CD4-positive, alpha-beta T cell treated with Interleukin-6 at 100 ng/mL for 8 hours (primary cell): ENCODE results near the gene FAM161B.
"Not testable (repeated sequence)": the region's sequence is repeated elsewhere in the genome, so short reads cannot be mapped to it uniquely, and the experiment has no call there.

Experiments
- DNase-seq: peaks from one replicate; pipeline ENCODE4 v3.0.0-alpha.2; 2020; ENCODE audit warnings: mixed read lengths, low spot score

Gene FAM161B

DNA sequence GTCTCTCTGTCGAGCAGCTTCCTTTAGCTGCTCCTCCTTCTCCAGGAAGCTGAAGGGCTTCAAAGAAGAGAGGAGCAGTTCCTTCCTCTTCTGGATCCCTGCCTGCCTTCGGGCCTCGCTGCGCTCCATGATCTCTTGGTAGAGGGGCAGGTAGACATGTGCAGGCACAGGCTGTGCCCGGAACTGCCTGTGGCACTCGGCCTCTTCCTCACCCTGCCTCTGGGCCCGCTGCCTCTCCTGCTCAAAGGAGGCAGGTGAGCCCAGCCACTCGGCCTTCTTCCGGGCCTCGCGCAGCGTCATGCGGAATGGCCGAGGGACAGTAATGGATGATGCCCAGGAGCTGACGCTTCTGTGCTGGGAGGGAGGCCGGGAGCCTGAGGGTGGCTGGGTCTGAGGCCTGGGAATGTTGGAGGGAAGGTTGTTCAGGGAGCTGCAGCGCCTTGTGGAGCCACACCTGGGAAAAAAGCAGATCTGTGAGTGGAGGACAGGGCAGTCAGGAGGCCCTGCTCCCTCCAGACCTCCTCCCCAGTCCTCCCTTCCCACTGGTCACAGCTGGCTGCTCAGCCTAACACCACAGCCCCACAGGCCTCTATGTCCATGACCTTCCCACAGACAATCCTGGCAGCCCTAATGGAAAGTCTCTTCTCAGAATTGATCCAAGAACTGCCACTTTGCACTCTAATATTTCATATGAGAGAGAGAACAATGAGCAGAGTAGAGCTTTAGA, 5.3 kb downstream of the FAM161B start:
- DNase-seq, result no peak

GRCh38 chr14:73943083-73943482, 6.8 kb downstream of the FAM161B start:
- no peak for DNase-seq

DNA sequence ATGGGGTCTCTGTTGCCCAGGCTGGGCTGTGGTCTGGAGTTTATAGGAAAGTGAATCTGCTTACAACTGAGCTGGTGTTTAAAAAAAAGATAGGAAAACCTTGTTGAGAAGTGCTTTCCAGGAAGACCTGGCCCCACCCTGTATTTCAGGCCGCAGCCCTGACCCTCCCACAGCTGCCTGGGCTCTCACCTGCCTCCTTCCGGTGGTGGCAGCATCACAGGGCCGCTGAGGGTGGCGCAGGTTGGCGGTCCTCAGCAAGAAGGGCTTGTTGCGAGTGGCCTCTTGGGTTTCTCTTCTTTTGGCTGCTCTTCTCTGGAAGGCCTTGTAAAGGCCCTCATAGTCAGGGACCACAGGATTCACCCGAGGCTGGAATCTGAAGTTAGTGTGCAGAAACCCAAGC, 7.7 kb downstream of the FAM161B start:
- DNase-seq, result no peak

- DNase-seq, result no peak
Measured at GRCh38 chr14:73937012-73937411, 12.9 kb downstream of the FAM161B start.

DNA sequence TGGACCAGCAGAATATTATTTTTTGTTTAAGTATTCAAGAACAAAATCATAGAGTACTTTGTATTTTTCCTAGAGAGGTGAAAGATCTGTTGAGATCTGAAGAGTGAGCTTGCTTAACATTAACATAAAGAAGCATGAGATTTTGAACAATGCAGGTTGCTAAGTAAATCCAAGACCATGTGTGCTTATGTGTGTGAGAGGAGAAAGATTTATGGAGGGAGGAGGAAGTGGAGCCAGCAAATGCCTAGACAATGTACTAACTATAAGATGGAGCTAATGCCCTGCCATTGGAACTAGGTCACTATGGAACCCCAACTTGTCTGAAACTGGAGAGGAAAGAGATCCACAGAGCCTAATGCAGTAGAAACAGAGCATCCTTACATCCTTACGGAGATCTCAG, 13.3 kb downstream of the FAM161B start:
- no peak for DNase-seq

DNA sequence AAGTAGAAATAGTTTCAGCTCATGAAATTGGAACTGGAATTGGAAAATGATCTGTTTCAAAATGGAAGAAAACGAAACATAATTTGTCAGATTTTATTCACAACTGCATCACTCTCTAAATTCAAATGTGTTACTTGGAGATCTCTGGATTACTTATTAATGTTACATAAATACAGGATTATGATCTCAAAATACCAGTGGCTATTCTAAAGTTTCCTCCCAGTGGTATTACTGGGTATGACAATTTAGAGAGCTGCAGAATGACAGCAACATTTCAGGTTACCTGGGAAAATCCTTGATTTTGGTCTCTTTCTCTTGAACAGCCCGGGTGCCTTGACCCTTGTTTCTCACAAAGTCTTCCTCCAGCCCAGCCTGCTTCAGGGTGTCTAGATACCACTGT, 14.2 kb downstream of the FAM161B start:
- DNase-seq, result no peak

DNA sequence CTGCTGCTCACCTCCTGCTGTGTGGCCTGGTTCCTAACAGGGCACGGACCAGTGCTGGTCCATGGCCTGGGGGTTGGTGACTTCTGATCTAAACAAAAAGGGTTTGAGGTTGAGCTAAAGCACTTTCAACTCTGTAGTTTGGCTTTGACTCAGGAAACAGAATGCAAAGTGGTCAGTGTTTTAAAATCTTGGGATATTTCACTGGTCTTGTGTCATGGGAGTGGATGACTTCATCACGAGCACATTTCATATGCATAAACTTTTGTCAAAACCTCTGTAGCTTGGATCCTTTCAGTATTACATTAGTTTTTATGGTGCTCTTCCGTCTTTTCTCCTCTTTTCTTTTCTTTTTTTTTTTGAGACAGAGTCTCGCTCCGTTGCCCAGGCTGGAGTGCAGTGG, 25.6 kb downstream of the FAM161B start:
- DNase-seq, result no peak

DNA sequence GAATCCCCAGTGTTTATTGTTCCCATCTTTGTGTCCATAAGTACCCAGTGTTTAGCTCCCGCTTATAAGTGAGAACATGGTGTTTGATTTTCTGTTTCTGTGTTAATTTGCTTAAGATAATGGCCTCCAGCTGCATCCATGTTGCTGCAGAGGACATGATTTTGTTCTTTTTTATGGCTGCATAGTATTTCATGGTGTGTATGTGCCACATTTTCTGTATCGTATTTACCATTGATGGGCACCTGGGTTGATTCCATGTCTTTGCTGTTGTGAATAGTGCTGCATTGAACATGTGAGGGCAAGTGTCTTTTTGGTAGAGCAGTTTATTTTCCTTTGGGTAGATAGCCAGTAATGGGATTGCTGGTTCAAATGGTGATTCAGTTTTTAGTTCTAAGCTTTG, 30.4 kb downstream of the FAM161B start:
- not testable (repeated sequence) for DNase-seq

GRCh38 chr14:73916324-73916723, 33.6 kb downstream of the FAM161B start:
- no peak for DNase-seq

DNA sequence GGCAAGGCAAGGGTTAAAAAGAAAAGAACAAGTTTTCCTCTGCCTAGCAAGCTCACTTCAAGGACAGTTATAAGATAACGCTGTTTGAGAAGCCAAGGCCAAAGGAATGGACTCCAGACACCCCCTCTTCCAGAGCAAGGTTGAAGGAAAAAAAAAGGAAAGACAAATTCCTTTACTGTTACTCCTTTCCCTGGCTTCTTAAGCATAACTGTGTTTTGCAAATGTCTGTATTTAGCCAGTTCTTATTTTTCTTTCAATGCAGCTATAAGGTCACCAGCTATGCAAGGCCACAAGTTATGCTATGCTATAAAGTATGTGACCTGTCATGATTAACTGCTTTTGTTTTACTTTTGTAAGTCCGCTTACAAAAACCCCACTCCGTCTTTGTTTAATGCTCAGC, 36.6 kb downstream of the FAM161B start:
- DNase-seq, result no peak

DNA sequence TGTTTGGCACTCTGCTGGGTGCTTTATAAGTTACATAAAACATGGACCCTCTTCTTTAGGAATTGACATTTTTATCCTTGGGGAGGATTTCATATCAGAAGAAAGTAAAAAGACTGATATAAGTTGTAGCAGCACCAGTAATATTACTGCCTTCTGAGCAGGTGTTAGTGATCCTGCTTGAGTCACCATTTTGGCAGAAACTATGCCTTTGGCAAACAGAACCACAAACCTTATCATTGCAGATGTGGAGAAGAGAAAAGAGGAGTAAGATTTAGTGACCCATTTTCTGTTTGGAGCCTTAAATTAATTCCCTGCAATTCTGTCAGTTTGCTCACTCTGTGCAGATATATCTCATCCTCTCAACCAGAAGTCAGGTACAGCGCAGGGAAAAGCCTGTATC, 40.2 kb downstream of the FAM161B start:
- DNase-seq, result no peak

DNA sequence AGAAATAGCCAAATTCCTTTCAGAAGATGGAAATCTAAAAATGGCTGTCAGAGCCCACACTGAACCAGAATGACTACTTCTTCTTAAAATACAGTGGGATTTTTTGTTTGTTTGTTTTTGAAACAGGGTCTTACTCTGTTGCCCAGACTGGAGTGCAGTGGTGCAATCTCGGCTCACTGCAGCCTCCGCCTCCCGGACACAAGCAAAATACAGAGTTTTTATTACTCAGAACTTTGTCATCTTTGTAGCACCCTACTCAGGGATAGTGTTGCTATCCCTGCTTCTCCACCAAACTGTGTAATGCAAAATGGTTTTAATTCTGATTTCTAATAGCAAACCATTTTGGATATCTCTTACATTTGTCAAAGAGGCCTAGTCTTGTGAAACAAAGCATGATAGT, 46.9 kb downstream of the FAM161B start:
- no peak for DNase-seq

DNA sequence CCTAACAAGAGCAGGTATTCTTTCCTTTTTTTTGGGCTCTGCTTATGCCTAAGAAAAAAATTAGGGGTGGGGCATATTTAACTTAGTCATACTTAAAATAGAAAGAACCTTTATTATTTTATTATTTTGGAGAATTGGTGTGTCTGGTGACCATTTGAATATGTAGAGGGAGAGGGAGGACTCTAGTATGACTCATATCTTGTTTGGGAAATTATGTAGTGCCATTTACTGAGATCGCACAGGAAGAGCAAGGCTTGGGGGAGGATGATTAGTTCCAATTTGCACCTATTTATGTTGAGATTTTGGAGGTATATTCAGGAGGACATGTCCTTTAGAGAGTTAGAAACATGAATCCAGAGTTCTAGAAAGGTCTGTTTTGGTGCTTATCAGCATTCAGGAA, 53.4 kb downstream of the FAM161B start:
- DNase-seq, result no peak

GRCh38 chr14:73895939-73896338, 54.0 kb downstream of the FAM161B start:
- DNase-seq, result no peak

DNA sequence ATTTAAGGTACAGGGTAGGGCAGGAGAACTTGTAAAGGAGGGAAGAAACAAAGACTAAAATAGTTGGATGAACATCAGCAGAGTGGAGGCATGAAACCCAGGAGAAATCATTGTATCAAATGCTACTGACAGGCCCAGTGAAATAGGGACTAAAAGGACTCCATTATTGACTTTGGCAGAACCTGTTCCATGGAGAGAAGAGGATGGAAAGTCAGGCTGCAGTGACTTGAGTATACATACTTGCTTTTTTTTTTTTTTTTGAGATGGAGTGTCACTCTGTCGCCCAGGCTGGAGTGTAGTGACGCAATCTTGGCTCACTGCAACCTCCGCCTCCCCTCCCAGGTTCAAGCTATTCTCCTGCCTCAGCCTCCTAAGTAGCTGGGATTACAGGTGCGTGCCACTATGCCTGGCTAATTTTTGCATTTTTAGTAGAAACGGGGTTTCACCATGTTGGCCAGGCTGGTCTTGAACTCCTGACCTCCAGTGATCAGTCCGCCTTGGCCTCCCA, 55.7 kb downstream of the FAM161B start:
- DNase-seq, result not testable (repeated sequence)

DNA sequence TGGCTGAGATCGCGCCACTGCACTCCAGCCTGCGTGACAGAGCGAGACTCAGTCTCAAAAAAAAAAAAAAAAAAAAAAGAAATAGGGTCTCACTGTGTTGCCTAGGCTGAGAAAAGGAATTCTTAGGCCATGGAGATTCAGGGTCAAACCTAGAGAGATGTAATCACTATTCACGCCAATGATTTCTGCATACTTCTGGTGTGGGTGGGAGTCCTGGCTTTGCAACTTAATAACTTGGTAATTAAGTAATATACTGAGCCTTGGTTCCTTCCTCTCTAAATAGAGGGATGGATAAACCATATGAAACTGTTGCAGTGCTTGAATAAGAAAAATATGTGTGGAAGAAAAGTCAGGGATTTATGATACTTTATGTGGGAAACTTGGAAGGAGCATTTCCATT, 60.5 kb downstream of the FAM161B start:
- no peak for DNase-seq

DNA sequence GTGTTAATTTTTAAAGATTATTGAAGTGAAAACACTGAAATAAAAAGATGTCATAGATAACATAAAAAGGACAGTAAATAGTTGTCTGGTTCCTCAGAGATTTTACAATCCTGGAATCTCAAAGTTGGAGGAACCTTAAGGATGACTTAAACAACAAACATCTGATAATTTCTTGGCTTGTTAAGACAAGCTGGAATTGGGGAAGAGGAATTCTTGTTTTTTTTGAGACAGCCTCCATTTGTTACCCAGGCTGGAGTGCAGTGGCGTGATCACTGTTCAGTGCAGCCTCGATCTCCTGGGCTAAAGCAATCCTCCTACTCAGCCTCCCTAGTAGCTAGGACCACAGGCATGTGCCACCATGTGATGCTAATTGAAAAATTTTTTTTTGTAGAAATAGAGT, 60.9 kb downstream of the FAM161B start:
- DNase-seq, result no peak

DNA sequence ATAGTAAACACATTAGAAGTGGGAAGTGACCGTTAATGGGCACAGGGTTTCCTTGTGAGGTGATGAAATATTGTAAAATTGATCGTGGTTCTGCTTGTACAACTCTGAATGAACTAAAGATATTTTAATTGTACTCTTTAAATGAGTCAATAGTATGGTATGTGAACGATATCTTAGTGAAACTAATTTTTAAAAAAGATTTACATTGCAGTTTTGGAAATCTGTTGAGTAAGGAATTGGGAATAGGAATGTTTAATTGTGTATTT, 61.5 kb downstream of the FAM161B start:
- DNase-seq, result no peak

DNA sequence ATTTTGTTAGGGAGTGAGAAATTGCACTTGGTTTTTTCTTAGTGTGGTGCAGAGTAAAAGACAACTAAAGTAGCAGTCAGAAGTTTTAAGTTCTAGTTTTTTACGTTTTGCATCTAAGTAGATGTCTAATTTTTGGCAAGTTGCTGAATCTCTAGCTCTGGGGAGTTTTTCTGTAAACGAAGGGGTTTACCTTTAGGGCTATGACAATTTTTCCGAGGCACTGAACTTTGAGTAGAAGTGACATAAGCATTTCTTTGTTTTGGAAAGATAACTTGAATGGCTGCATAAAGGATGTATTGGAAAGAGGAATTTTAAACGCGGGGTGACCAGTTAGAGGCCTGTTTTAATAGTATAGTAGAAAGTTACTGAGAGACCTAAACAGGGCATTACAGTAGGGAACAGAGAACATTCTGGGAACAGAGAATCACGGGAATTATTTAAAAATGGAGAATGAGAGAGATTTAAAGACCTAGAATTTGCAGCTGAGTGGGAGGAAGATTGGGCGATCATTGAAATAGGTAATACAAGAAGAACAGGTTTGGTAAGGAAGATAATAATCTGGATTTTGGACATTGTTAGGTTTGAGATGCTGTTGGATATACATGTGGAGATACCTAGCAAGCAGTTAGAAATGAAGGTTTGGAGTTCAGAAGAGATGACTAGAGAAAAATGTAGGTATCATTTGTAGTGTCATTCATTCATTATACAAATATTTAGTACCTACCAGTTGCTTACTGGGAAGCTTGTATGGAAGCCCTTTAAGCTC, 62.0 kb downstream of the FAM161B start:
- no peak for DNase-seq

DNA sequence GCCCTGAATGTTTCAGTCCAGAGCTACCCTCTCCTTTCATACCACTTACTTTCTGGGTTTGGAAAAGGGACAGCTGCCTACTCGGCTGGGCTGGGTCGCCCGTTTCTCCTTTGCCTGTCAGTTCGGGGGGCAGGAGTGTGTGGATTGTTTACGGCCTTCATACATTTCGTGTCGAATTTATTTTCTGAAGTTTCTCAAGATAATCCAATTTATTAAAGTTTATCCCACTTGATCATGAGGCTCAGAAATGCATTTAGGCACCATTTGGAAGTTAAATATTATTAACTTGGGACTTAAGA, 62.6 kb downstream of the FAM161B start:
- peak; percentile 1 for DNase-seq

DNA sequence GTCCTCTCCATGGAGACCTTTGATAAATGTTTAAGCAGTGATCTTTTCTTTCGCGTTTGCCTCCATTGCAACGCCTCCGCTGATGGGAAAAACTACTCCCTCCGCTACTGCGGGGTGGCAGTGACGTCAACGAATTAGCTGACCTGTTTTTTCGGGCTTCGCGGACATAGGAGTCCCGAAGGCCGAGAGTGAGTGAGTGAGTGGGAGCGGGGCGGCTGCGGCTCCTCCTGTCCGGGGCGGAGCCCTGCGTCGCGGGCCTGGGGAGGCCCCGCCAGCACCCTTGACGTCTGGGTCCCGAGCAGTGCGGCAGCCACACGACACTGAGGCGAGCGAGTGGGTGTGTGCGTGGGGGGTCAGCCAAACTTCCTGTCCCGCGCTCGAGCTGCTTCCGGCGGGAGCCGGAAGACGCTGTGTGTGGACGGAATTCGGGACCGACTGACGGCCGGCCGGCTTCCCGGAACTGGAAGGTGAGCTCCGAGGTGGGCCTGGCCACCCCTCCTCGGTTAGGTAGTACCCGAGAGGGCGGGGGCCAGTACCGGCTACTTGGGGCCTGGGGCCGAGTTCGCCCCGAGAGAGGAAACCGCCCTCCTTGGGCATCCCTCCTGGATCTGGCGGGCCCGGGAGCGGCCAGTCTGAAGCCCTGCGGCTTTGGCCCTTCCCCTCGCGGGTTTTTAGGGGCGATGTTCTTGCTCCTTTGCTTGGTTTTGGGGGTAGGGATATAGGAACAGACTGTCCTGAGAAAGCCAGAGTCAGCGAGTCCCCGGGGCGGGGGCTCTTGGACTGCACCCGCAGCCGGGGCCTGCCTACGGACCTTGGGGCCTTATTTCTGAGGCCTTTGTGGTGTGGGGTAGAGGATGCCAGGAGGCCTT, 63.2 kb downstream of the FAM161B start, which contains the start of gene ZNF410:
Gene ZNF410 (plus strand): TSS at position 411 of the 869 bp plus-strand sequence. CDS start 5,317 bp downstream, outside the sequence.
- DNase-seq, result peak; percentile 81

DNA sequence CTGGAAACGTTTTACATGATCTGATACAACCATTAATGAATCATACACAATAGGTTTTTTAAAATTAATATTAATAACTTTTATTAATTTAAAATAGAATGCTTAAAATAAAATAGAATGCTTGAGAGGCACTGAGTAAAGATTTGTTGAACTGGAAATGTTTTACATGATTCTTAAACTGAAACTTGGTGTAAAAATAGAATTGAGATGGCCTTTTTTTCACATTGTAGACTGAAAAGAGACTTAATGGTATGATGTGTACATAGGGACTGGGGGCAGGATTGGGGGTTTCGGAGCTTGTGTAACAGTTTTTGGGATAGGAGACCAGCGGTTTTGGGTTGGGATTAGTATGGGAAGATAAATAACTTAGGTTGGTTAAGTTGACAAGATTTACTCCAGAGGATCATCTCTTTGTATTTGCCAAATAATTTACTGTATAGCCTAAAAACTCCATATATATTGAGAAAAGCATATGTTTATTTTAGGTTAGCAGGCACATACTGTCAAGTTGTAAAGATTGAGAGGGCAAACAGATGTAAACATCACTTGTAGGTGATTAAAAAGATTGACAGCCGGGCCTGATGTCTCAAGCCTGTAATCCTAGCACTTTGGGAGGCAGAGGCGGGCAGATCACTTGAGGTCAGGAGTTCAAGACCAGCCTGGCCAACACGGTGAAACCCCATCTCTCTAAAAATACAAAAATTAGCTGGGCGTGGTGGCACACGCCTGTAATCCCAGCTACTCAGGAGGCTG, 65.3 kb downstream of the FAM161B start:
- no peak for DNase-seq
